T-helper 2 cell treated with Interferon-gamma antibody and Interleukin-4, amounts not matched to agents 100 ng/mL and 5 ng/mL, for 36 hours (primary cell): ENCODE results near the gene COL7A1. TPM values are rescaled to one million over a fixed set of nuclear protein-coding genes. Genes with fewer than 3 reads are reported as not detected.

Source experiments
- intact Hi-C: fragments of 100-400 bp; cut with micrococcal nuclease; formaldehyde crosslinking; loops from one replicate; pipeline ENCODE4 v1.15.1; 2023
- total RNA-seq: library from RNA; stranded (reverse); gene quantifications from 2 replicates; pipeline ENCODE4 v1.2.3, GENCODE V29; 2022

The COL7A1 gene
- total RNA-seq, 1 donor from 2014 or later, result 1.5 TPM

DNA sequence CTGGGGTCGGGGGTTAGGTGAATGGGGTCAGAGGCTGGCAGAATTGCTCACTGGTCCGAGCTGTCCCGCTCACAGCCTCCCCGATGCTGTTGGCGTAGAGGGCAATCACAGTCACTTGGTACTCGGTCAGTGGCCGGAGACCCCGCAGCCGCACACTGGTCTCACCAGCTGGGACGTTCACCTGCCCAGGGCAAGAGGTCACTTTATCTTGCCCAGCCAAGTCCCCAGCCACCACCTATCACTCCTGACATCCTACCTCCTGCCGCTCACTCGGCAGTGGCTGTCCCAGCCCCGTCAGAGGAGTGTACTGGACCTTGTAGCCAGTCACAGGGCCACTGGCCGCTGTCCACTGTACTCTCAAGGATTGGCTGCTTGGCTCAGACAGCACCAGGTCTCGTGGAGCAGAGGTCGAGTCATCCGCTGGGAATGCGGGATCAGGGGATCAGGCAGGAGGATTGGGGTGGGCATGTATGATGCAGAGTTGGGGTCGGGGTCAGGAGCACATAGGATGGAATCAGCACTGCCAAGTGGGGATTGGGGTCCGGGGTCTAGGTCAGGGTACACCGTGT, 2.5 kb downstream of the COL7A1 start:
- intact Hi-C loops, result no loop called here

DNA sequence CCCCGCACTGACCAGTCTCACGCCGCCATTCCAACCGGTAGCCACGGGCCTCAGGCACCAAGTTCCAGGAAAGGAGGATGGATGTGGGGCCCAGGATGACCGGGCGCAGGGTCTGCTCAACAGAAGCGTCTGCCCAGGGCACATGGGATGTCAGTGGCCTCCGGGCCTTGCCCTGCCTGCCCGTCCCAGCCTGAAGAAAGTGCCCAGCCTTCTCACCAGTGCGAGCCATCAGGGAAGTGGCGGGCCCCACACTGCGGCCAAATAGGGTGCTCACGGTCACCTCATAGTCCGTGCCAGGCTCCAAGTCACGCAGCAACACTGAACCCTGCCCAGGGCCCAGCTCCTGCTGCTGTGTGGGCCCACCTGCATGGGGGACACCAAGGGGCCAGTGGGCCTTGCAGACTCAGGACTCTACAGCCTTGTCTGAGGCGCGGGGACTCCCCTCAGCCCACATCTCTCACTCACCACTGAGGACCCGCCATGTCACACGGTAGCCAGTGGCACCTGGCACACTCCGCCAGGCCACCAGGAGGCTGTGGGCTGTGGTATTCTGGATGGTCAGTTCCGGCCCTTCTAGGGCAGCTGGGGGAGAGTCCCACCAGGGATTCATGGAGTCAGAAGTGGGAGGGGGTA, 3.1 kb downstream of the COL7A1 start:
- intact Hi-C loops, result no loop called here

- intact Hi-C loops, result no loop called here
These were observed 3.7 kb downstream of the COL7A1 start for GRCh38 chr3:48591436-48591835.

- intact Hi-C loops, result no loop called here
These were observed 6.9 kb downstream of the COL7A1 start for GRCh38 chr3:48588230-48588629.

GRCh38 chr3:48587686-48588085, 7.4 kb downstream of the COL7A1 start:
- intact Hi-C loops, result no loop called here

DNA sequence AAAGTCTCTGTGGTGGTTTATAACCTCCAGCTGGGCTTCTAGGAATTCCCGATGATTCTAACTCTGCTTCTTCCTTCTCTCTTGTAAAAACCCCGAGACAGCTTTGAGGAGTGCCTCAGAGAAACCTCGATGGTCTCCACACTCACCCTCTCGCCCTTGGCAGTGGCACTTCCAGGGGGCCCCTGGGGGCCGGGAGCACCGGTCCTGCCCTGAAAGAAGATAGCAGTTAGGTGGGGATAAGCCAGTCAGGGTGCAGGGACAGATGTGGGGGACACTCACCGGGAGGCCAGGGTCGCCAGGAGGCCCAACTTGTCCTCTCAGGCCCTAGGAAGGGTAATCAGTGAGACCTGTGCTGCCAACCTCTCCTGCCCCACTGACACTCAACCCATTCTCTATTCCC, 9.7 kb downstream of the COL7A1 start:
- intact Hi-C loops, result no loop called here

DNA sequence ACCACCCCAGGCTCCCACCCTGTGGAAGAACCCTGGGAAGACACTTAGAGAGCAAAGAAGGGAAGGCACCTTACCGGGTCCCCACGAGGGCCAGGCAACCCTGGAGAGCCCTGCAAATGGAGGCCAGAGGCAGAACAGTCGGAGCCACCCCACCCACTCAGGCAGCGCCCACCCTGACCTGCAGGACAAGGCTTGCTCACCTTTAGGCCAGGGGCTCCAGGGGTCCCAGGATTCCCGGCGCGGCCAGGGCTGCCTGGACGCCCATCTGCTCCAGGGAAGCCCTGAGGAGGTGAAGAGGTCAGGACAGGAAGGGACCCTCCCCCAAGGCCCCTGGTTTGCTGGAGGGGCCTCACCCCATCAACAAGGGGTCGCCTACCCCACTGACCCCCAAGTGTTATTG, 10.3 kb downstream of the COL7A1 start:
- intact Hi-C loops, result no loop called here

GRCh38 chr3:48581621-48582481, 13.3 kb downstream of the COL7A1 start:
- intact Hi-C loops, result no loop called here

GRCh38 chr3:48576647-48577046, 18.5 kb downstream of the COL7A1 start:
- intact Hi-C loops, result no loop called here

DNA sequence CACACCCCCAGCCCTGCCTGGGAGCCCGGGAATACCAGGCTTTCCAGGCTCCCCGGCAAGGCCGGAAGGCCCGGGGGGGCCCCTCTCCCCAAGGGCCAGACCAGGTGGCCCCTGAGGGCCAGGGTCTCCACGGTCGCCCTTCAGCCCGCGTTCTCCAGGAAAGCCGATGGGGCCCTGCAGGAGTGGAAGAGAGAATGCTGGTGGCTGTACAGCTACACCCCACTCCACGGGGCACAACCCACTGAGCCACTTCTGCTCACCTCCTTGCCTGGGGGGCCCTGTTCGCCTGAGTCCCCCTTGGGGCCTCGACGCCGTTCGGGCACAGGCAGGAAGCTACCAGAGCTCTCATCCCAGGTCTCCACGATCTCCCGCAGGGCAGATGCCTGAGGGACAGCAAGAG, 19.8 kb downstream of the COL7A1 start:
- intact Hi-C loops, result no loop called here

GRCh38 chr3:48573973-48574585, 21.1 kb downstream of the COL7A1 start:
- intact Hi-C loops, result no loop called here

DNA sequence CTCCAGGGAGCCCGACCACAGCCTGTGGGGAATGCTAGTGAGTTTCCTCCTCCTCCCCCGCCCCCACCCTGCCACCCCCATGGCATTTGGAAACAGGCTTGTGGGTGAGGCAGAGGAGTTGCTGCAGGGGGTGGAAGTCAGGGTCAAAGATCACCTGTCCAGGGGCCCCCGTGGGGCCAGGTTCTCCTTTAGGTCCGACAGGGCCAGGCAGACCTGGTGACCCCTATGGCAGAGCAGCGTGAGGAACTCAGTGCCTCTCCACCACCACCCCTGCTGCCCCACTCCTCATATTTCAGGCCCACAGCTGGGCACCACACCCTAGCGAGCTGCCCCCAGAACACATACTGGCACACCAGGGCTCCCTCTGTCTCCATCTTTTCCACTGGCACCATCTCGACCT, 22.6 kb downstream of the COL7A1 start:
- intact Hi-C loops, result no loop called here

- intact Hi-C loops, result no loop called here
These were observed 23.2 kb downstream of the COL7A1 start for GRCh38 chr3:48571938-48572337.

DNA sequence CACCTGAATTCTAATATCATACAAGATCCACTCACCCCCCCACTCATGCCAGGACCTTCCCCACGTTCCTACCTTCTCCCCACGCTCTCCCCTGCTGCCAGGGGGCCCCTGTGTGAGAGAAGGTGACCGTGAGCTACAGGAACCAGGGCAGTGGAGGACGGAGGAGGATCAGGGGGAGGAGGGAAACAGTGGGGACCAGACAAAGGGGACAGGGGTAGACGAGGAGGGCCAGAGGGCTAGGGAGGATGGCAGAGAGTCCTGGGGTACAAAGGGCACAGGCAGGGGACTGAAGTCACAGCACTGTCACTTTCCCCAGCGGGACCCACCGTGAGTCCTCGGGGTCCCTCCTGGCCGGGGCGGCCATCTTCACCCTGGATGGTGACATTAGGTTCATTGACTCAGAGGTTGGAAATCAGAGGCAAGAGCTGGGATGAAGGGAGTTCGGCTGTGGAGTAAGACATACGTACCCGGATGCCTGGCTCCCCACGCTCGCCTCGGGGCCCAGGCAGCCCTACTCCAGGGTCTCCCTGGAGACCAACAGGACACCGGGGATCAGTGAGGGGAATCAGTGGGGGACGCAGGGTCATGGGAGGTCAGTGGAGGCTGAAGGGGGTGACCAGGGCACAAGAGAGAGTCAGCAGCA, 25.2 kb downstream of the COL7A1 start:
- intact Hi-C loops, result no loop called here

- intact Hi-C loops, result no loop called here
These were observed 25.7 kb downstream of the COL7A1 start for GRCh38 chr3:48569400-48569799.

GRCh38 chr3:48568476-48568875, 26.7 kb downstream of the COL7A1 start:
- intact Hi-C loops, result no loop called here

DNA sequence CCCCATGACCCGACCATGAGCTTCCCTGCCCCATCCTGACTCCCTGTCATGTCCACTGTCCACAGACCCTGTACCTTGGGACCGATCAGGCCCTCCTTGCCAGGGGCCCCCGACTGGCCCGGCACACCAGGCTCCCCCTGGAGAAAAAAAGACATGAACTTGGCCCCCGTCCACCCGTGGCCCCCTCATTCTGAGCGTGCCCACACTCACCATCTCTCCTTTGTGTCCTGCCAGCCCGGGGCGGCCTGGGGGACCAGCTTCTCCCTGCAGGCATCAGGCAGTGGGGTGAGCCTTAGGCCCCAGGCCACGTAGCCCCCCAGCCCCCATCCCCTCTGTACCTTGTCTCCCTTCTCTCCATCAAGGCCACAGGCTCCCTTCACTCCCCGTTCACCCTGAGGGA, 27.6 kb downstream of the COL7A1 start:
- intact Hi-C loops, result no loop called here

DNA sequence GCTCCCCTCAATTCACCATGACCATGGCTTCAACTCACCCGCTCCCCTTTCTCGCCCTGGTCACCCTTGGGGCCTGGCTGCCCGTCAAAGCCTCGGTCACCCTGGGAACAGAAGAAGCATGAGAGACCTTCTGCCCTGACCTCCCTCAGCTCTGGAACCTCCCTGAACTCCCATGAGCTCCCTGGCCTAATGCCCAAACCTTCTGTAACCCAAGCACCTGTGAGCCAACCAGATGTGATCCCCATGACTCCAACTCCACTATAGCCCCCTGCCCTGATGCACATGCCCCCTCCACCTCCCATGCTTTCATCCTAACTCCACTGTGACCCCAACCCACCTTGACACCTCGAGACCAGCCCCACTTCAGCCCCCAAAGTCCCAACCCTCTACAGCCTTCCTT, 28.0 kb downstream of the COL7A1 start:
- intact Hi-C loops, result no loop called here

GRCh38 chr3:48566401-48566760, 28.7 kb downstream of the COL7A1 start:
- intact Hi-C loops, result no loop called here

- intact Hi-C loops, result no loop called here
These were observed 29.3 kb downstream of the COL7A1 start for GRCh38 chr3:48565591-48566400.

DNA sequence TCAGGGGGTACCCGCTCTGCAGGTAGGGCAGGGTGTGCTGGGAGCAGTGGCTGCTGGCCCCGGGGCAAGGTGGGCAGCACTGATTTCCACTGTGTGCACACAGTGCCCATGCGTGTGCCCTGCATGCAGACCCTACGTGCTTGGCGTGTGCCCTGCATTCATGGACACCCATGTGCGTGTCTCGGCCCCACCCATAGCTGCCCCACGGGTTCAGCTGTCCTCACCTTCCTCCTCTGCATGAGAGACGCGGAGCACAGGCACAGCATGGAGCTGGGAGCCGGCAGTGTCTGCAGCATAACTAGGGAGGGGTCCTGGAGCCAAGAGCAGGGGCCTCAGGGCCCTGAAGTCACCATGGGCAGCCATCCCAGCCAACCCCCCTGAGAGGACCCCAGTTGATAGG, 29.9 kb downstream of the COL7A1 start:
- intact Hi-C loops, result no loop called here
